GM13976 (cell line): Measurements from ENCODE around the gene IFITM1.

Experiments used
- DNase-seq: peaks from one replicate; pipeline ENCODE4 v3.0.0; 2012; ENCODE audit warnings: low spot score
- CTCF ChIP-seq: IDR thresholded peaks from 2 replicates; pipeline ENCODE4 v1.5.1; 2012; ENCODE audit warnings: borderline replicate concordance, mild to moderate bottlenecking; ENCODE audit not compliant: insufficient read depth; ENCODE audit errors: extremely low read depth, missing control alignments, control extremely low read depth
- in situ Hi-C: fragments of 300-500 bp; cut with MboI; formaldehyde crosslinking; loops from one replicate; pipeline ENCODE4 v1.12.0; 2022; ENCODE audit warnings: low sequenced_read_pairs, mixed read lengths, inconsistent platforms; ENCODE audit not compliant: unreplicated experiment

IFITM1 gene

DNA sequence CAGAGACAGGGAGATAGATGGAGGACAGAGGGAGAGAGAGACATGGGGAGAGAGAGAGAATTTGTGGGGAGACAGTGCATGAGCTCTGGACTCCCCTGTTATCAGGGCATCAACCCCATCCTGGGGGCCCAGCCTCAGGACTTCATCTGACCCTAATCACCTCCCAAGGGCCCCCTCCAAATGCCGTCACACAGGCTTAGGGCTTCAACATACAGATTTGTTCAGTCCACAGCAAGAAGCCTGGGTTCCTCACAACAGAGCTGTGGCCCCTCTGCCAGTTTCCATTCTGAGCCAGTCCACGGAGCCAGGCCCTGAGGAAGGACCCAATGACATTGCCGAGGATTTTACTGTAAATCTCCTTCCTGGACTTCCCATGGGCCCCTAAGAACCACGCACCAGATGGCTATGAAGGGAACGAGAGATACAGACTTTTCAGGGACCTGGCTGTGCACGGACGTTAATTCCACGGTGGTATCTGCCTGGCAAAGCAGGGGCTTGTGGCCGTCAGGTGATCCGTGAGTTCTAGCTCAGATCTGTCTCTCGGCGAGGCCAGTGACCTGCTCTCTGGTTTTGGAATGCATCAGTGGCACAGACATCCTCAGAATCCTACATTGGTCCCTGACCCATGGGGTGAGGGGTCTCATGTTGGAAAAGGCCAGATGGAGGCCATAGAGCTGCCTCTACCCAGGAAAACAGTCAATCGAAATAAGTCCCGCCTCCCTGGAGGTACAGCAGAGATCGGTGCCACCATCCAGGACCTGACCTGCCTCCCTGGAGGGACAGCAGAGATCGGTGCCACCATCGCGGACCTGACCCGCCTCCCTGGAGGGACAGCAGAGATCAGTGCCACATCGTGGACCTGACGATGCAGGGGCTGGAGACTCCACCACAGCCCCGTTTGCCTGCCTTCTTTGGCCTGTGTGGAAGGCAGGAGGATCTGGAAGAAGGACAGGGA, 46.8 kb downstream of the IFITM1 start:
- no peak for TF ChIP-seq CTCF
- DNase-seq = no peak
- in situ Hi-C loops = loop anchor here (10.0 kb wide), 1 partner anchor 116 kb away; no protein-coding TSS in a partner anchor

DNA sequence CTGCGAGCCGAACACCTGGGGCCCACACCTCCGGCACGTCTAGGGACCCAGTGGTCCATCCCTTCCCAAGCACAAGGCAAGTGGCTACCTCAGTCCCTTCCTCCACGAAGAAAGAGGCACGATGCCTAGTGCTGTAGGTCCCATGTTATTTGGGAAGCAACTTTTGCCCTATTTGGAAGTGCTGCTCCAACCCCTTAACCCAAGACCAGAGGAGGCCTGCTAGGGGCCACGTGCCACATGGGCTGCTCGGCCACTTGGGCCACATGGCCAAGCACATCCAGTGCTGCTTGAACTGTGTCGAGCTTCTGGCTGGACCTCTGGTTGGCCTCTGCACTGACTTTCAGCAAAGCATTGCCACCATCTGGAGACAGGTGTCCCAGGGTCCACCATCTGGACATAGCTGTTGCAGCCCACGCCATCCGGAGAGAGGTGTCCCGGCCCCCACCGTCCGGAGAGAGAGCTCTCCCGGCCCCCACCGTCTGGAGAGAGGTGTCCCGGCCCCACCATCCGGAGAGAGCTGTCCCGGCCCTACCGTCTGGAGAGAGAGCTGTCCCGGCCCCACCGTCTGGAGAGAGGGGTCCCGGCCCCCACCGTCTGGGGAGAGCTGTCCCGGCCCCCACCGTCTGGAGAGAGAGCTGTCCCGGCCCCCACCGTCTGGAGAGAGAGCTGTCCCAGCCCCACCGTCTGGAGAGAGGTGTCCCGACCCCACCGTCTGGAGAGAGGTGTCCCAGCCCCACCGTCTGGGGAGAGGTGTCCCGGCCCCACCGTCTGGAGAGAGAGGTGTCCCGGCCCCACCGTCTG, 49.0 kb downstream of the IFITM1 start:
- in situ Hi-C loops = loop anchor here (10.0 kb wide), 1 partner anchor 118 kb away; no protein-coding TSS in a partner anchor
- no peak for TF ChIP-seq CTCF
- peak; percentile 20 for DNase-seq

DNA sequence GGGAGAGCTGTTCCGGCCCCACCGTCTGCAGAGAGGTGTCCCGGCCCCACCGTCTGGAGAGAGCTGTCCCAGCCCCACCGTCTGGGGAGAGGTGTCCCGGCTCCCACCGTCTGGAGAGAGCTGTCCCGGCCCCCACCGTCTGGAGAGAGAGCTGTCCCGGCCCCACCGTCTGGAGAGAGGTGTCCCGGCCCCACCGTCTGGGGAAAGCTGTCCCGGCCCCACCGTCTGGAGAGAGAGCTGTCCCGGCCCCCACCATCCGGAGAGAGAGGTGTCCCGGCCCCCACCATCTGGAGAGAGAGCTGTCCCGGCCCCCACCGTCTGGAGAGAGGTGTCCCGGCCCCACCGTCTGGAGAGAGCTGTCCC, 49.6 kb downstream of the IFITM1 start:
- in situ Hi-C loops = loop anchor here (10.0 kb wide), 1 partner anchor 119 kb away; no protein-coding TSS in a partner anchor
- DNase-seq = peak; percentile 5

DNA sequence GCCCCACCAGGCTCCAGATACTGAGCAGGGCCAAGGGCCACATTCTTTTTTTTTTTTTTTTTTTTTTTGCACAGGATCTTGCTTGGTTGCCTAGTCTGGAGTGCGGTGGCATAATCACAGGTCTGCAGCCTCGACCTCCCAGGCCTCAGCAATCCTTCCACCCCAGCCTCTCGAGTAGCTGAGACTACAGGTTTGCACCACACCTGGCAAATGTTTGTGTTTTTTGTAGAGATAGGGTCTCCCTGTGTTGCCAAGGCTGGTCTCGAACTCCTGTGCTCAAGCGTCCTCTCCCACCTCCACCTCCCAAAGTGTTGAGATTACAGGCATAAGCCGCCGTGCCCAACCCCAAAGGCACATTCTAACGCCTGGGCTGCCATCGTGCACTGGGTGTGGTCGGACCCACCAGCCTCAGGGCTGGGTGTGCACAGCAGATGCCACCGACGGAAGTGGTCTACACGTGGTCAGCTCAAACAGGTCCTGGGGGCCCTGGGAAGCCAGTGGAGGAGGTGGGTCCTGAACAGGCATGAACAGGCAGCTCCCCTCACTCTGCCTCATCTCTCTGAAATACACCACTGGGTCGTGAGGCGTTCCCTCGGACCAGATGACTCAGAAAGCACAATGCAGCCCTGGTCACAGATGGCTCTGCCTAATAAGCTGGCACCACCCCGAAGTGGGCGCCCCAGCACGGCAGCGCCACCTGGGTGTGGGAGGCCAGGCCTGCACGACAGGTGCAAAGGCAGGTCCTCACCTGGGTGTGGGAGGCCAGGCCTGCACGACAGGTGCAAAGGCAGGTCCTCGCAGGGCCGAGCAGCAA, 50.3 kb downstream of the IFITM1 start:
- DNase-seq = peak; percentile 61
- peak; percentile 7 for TF ChIP-seq CTCF
- in situ Hi-C loops = loop anchor here (10.0 kb wide), 1 partner anchor 119 kb away; no protein-coding TSS in a partner anchor
